Measurements from ENCODE around the gene WFIKKN2.

WFIKKN2 gene

GRCh38 chr17:50805486-50805885 is 29.9 kb upstream of the WFIKKN2 start:
- H3K36me3 ChIP-seq (ENCODE audit: control insufficient read depth in 2 of 2, insufficient read depth in 1 of 2, low read length in 2 of 2) = no peaks in the 10 kb centered on the region

GRCh38 chr17:50806141-50806643 is 29.2 kb upstream of the WFIKKN2 start:
- no peak for TF ChIP-seq ZNF341 (tag by site-specific recombination; IDR thresholded peaks at IDR 0.05; ENCODE audit: low read depth)
- 0 out of 2 replicates have a peak, but pooled peaks have one; percentile 12 for TF ChIP-seq ZSCAN30 (tag by site-specific recombination; IDR thresholded peaks at IDR 0.05)
- CTCF ChIA-PET = interaction anchor here (0.7 to 3.3 kb wide), 7 partner anchors 11 to 222 kb away, joined by 3 to 20 read pairs (median 3); no protein-coding TSS in a partner anchor
- Histone ChIP-seq H3K9me3 (ENCODE audit: control insufficient read depth, insufficient read depth, low read depth, low read length) (no peaks in the 10 kb centered on the region), H3K36me3 (ENCODE audit: control insufficient read depth in 2 of 2, insufficient read depth in 1 of 2, low read length in 2 of 2) (no peaks in the 10 kb centered on the region), H3K4me3 (ENCODE audit: low read depth, low read length) (no peak overlapping the region), H3K27ac (ENCODE audit: extremely low read depth, low read depth, low read length) (no peak overlapping the region), H3K4me1 (ENCODE audit: control insufficient read depth, insufficient read depth, low read length) (no peaks in the 10 kb centered on the region; the same call in 1 of the 2 replicates)
- POLR2A ChIA-PET = no interaction called here

More at GRCh38 chr17:50805486-50805885, 29.9 kb upstream of the WFIKKN2 start:
- no peak for TF ChIP-seq MYNN (tag by site-specific recombination; IDR thresholded peaks at IDR 0.05; ENCODE audit: borderline replicate concordance)
- no peak overlapping the region for H3K4me3 ChIP-seq (ENCODE audit: low read depth, low read length)
- no peaks in the 10 kb centered on the region; the same call in 1 of the 2 replicates for H3K4me1 ChIP-seq (ENCODE audit: control insufficient read depth, insufficient read depth, low read length)
- POLR2A ChIA-PET = no interaction called here
- no peaks in the 10 kb centered on the region for H3K9me3 ChIP-seq (ENCODE audit: control insufficient read depth, insufficient read depth, low read depth, low read length)
- H3K27ac ChIP-seq (ENCODE audit: extremely low read depth, low read depth, low read length) = no peak overlapping the region
- CTCF ChIA-PET = interaction anchor here (1.1 to 3.3 kb wide), 4 partner anchors 10 to 37 kb away, joined by 3 to 20 read pairs (median 6); no protein-coding TSS in a partner anchor

- H3K4me1 ChIP-seq (ENCODE audit: control insufficient read depth, insufficient read depth, low read length) = no peaks in the 10 kb centered on the region; the same call in 1 of the 2 replicates
- H3K36me3 ChIP-seq (ENCODE audit: control insufficient read depth in 2 of 2, insufficient read depth in 1 of 2, low read length in 2 of 2) = no peaks in the 10 kb centered on the region
- no peak overlapping the region for H3K27ac ChIP-seq (ENCODE audit: extremely low read depth, low read depth, low read length)
- TF ChIP-seq ZNF302 (tag by site-specific recombination; IDR thresholded peaks at IDR 0.05; ENCODE audit: low read depth) = no peak
- TF ChIP-seq ZBTB1 (tag by site-specific recombination; IDR thresholded peaks at IDR 0.05) = no peak
- TF ChIP-seq ZNF146 (tag by site-specific recombination; IDR thresholded peaks at IDR 0.05) = 0 out of 2 replicates have a peak, but pooled peaks have one; percentile 6
- H3K4me3 ChIP-seq (ENCODE audit: low read depth, low read length) = no peak overlapping the region
- ChIA-PET POLR2A (no interaction called here), CTCF (interaction anchor here (0.9 to 3.3 kb wide), 6 partner anchors 9 to 150 kb away, joined by 3 to 20 read pairs (median 8); no protein-coding TSS in a partner anchor)
- H3K9me3 ChIP-seq (ENCODE audit: control insufficient read depth, insufficient read depth, low read depth, low read length) = no peaks in the 10 kb centered on the region
Measured at GRCh38 chr17:50807009-50807408, 28.4 kb upstream of the WFIKKN2 start.

GRCh38 chr17:50807675-50808074 is 27.7 kb upstream of the WFIKKN2 start:
- Histone ChIP-seq H3K4me3 (ENCODE audit: low read depth, low read length) (no peak overlapping the region), H3K4me1 (ENCODE audit: control insufficient read depth, insufficient read depth, low read length) (no peaks in the 10 kb centered on the region; the same call in 1 of the 2 replicates), H3K27ac (ENCODE audit: extremely low read depth, low read depth, low read length) (no peak overlapping the region), H3K9me3 (ENCODE audit: control insufficient read depth, insufficient read depth, low read depth, low read length) (no peaks in the 10 kb centered on the region), H3K36me3 (ENCODE audit: control insufficient read depth in 2 of 2, insufficient read depth in 1 of 2, low read length in 2 of 2) (no peaks in the 10 kb centered on the region)
- ChIA-PET CTCF (interaction anchor here (0.9 to 3.3 kb wide), 5 partner anchors 8 to 149 kb away, joined by 3 to 20 read pairs (median 8); no protein-coding TSS in a partner anchor), POLR2A (interaction anchor here (0.7 kb wide), 1 partner anchor 89 kb away, joined by 5 read pairs; no protein-coding TSS in a partner anchor)
- TF ChIP-seq ZNF791 (tag by site-specific recombination; IDR thresholded peaks at IDR 0.05) (no peak), ZIC2 (tag by site-specific recombination; IDR thresholded peaks at IDR 0.05) (no peak), ZNF426 (tag by site-specific recombination; IDR thresholded peaks at IDR 0.05) (no peak), ZNF513 (tag by site-specific recombination; IDR thresholded peaks at IDR 0.05) (peak; percentile 46; the same call in 1 of the 2 replicates)

- ChIA-PET CTCF (interaction anchor here (0.6 to 1.7 kb wide), 4 partner anchors 10 to 257 kb away, joined by 3 to 8 read pairs (median 4); no protein-coding TSS in a partner anchor), POLR2A (no interaction called here)
- no peak overlapping the region for H3K27ac ChIP-seq (ENCODE audit: extremely low read depth, low read depth, low read length)
- no peaks in the 10 kb centered on the region; the same call in 1 of the 2 replicates for H3K4me1 ChIP-seq (ENCODE audit: control insufficient read depth, insufficient read depth, low read length)
- no peak overlapping the region for H3K4me3 ChIP-seq (ENCODE audit: low read depth, low read length)
- H3K9me3 ChIP-seq (ENCODE audit: control insufficient read depth, insufficient read depth, low read depth, low read length) = no peaks in the 10 kb centered on the region
- no peaks in the 10 kb centered on the region for H3K36me3 ChIP-seq (ENCODE audit: control insufficient read depth in 2 of 2, insufficient read depth in 1 of 2, low read length in 2 of 2)
- no peak for TF ChIP-seq ZNF530 (tag by site-specific recombination; IDR thresholded peaks at IDR 0.05; ENCODE audit: low read depth)
- TF ChIP-seq ZNF239 (tag by site-specific recombination; IDR thresholded peaks at IDR 0.05) = no peak
- TF ChIP-seq ZNF214 (tag by site-specific recombination; IDR thresholded peaks at IDR 0.05; ENCODE audit: borderline replicate concordance) = no peak
- TF ChIP-seq BCL11A (tag by site-specific recombination; IDR thresholded peaks at IDR 0.05; ENCODE audit: low read depth) = no peak
- no peak for TF ChIP-seq ZNF449 (tag by site-specific recombination; IDR thresholded peaks at IDR 0.05)
- TF ChIP-seq YY1 (tag by site-specific recombination; IDR thresholded peaks at IDR 0.05) = no peak
- TF ChIP-seq MEIS1 (CRISPR knock-in tag; IDR thresholded peaks at IDR 0.05; ENCODE audit: borderline replicate concordance) = no peak
- no peak for TF ChIP-seq ZNF37A (tag by site-specific recombination; IDR thresholded peaks at IDR 0.05)
- TF ChIP-seq KLF16 (tag by site-specific recombination; IDR thresholded peaks at IDR 0.05) = no peak
- no peak for TF ChIP-seq RBAK (tag by site-specific recombination; IDR thresholded peaks at IDR 0.05)
- no peak for TF ChIP-seq ZNF549 (tag by site-specific recombination; IDR thresholded peaks at IDR 0.05)
- no peak for TF ChIP-seq ZNF843 (tag by site-specific recombination; IDR thresholded peaks at IDR 0.05)
- TF ChIP-seq ZFP3 (tag by site-specific recombination; IDR thresholded peaks at IDR 0.05; ENCODE audit: low read depth) = no peak
Measured at GRCh38 chr17:50808413-50808812, 27.0 kb upstream of the WFIKKN2 start.

All from HEK293 (cell line).